ENCODE results near the gene PEAK3.

PEAK3 gene

DNA sequence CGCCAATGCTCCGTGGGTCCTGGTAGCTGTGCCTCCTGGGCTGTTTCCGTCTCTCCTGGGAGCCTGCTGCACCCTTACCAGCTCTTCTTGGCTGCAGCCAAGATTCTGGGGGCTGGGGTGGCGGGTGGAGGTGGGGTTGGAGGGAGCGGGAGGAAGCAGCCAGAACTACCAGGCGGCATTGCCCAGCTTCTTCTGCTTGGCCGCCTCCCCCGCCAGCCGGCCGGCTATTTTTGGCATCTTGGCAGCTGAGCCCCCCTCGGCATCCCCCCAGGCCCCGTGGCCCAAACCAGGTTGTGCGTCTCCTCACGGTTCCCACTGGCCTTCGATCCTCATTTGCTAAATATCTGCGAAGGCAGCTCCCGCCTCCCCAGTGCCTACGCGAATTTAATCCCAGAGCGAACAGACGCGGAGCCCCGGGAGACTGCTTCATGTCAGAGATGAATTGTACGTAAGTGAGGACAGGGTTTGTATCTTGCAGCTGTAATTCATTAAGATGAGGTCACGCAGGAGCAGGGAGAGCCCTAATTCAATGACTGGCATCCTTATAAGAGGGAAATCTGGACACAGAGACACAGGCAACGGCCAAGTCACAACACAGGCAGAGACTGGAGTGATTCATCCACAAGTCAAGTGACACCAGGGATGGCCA, 12.8 kb upstream of the PEAK3 start:
- CTCF ChIA-PET, result interaction anchor here (0.6 to 3.1 kb wide), 7 partner anchors 11 to 342 kb away, joined by 3 to 17 read pairs (median 3); no protein-coding TSS in a partner anchor
- POLR2A ChIA-PET, result no interaction called here
- no peak for DNase-seq (ENCODE audit: low read depth, low spot score)
- peak overlapping the region; percentile 32 for H3K4me3 ChIP-seq (ENCODE audit: low read depth, low read length)
- TF ChIP-seq CTCF (IDR thresholded peaks at IDR 0.05; ENCODE audit: insufficient read depth, low read length, missing control alignments), result no peak

- peak overlapping the region; percentile 1; the same call in 1 of the 2 replicates for H3K4me3 ChIP-seq (ENCODE audit: low read depth, low read length)
- CTCF ChIA-PET, result interaction anchor here (0.7 to 1.1 kb wide), 3 partner anchors 11 to 24 kb away, joined by 3 to 5 read pairs (median 3); no protein-coding TSS in a partner anchor
- no peak for DNase-seq (ENCODE audit: low read depth, low spot score)
- POLR2A ChIA-PET, result no interaction called here
- TF ChIP-seq CTCF (IDR thresholded peaks at IDR 0.05; ENCODE audit: insufficient read depth, low read length, missing control alignments), result no peak
These were observed 9.3 kb upstream of the PEAK3 start for GRCh38 chr19:2291185-2291751.

DNA sequence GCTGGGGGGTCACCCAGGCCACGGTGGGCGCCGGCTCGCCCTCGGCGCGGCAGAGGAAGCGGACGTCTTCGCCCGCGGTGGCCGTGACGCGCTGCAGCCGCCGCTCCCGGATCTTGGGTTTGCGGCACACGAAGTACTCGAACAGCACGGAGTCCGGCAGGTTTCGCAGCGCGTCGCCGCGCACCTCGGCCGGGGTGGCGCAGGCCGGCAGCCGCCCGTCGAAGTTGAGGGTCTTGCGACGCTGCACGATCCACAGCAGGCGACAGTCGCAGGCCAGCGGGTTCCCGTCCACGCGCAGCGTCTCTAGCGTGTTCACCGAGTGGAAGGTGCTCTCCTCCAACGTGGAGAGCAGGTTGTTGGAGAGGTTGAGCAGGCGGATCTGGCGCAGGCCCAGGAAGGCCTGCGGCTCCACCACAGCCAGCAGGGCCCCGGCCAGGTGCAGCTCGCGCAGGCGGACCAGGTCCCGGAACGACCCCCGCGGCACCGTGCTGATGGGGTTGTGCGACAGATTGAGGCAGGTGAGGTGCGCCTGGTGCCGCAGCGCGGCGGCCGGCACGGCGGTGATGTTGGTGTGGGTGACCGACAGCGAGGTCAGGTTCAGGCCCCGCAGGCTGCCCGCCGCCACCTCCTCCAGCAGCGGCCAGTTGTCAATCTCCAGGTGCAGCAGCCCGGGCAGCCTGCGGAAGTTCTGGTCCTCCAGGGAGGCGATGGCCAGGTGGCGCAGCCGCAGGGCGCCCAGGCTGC, 8.6 kb upstream of the PEAK3 start:
- CTCF ChIA-PET, result interaction anchor here (0.7 to 1.1 kb wide), 2 partner anchors 12 to 17 kb away, joined by 3 to 5 read pairs; no protein-coding TSS in a partner anchor
- DNase-seq (ENCODE audit: low read depth, low spot score), result no peak
- no peak for TF ChIP-seq CTCF (IDR thresholded peaks at IDR 0.05; ENCODE audit: insufficient read depth, low read length, missing control alignments)
- H3K4me3 ChIP-seq (ENCODE audit: low read depth, low read length), result no peak overlapping the region; the same call in 1 of the 2 replicates
- POLR2A ChIA-PET, result no interaction called here

- ChIA-PET POLR2A (interaction anchor here (1.4 kb wide), 1 partner anchor 12 kb away, joined by 5 read pairs; no protein-coding TSS in a partner anchor), CTCF (interaction anchor here (1.9 to 3.0 kb wide), 2 partner anchors 15 to 134 kb away, joined by 5 to 14 read pairs; no protein-coding TSS in a partner anchor)
- no peak for DNase-seq (ENCODE audit: low read depth, low spot score)
- no peak for TF ChIP-seq CTCF (IDR thresholded peaks at IDR 0.05; ENCODE audit: insufficient read depth, low read length, missing control alignments)
- no peak overlapping the region; the same call in 1 of the 2 replicates for H3K4me3 ChIP-seq (ENCODE audit: low read depth, low read length)
These were observed 7.9 kb upstream of the PEAK3 start for GRCh38 chr19:2289714-2290435.

GRCh38 chr19:2288818-2289713, 7.1 kb upstream of the PEAK3 start:
- ChIA-PET POLR2A (interaction anchor here (0.7 to 1.4 kb wide), 2 partner anchors 11 to 234 kb away, joined by 3 to 5 read pairs; no protein-coding TSS in a partner anchor), CTCF (interaction anchor here (1.1 to 3.0 kb wide), 3 partner anchors 9 to 133 kb away, joined by 4 to 14 read pairs (median 5); no protein-coding TSS in a partner anchor)
- no peak overlapping the region for H3K4me3 ChIP-seq (ENCODE audit: low read depth, low read length)
- no peak for DNase-seq (ENCODE audit: low read depth, low spot score)
- no peak for TF ChIP-seq CTCF (IDR thresholded peaks at IDR 0.05; ENCODE audit: insufficient read depth, low read length, missing control alignments)
